Neutrophil (primary cell): Measurements from ENCODE around the gene MOB4.

Source experiments
- H3K27ac ChIP-seq: fragments of 200-600 bp; sonication (generic); 2 replicates; pipeline ENCODE4 v1.5.1; 2016; ENCODE audit warnings: mild to moderate bottlenecking, moderate library complexity
- H3K27me3 ChIP-seq: fragments of 200-600 bp; sonication (generic); 2 replicates; pipeline ENCODE4 v1.6.0; 2016; ENCODE audit warnings: mild to moderate bottlenecking
- H3K36me3 ChIP-seq: fragments of 200-600 bp; sonication (generic); 2 replicates; pipeline ENCODE4 v1.5.1; 2017
- H3K4me1 ChIP-seq, 2 experiments: fragments of 200-600 bp in 1 of 2; sonication (generic) in 1 of 2; 1 replicate in 1 of 2; 2 replicates in 1 of 2; pipeline versions ENCODE4 v1.5.1 to v1.6.1; 2013 to 2016; ENCODE audit warnings: low read depth in 1 of 2, low read length in 1 of 2, mild to moderate bottlenecking in 1 of 2, moderate library complexity in 1 of 2; ENCODE audit not compliant: control insufficient read depth in 1 of 2, insufficient read depth in 1 of 2
- H3K4me3 ChIP-seq, 2 experiments: fragments of 200-600 bp in 1 of 2; sonication (generic) in 1 of 2; 1 replicate in 1 of 2; 2 replicates in 1 of 2; pipeline ENCODE4 v1.5.1; 2013 to 2016; ENCODE audit warnings: low read depth in 1 of 2, low read length in 1 of 2, mild to moderate bottlenecking in 1 of 2, moderate library complexity in 1 of 2
- H3K9me3 ChIP-seq: fragments of 200-600 bp; sonication (generic); 2 replicates; pipeline ENCODE4 v1.5.1; 2016
- TF ChIP-seq, protein P1 (sequence below): fragments of 200-600 bp; sonication (generic); IDR thresholded peaks from 2 replicates; pipeline ENCODE4 v1.5.1; 2016; ENCODE audit warnings: antibody characterized with exemption

MOB4 gene

GRCh38 chr2:197558393-197558792, 42.5 kb downstream of the MOB4 start:
- no peak overlapping the region for H3K27ac ChIP-seq
- TF ChIP-seq, protein P1, sequence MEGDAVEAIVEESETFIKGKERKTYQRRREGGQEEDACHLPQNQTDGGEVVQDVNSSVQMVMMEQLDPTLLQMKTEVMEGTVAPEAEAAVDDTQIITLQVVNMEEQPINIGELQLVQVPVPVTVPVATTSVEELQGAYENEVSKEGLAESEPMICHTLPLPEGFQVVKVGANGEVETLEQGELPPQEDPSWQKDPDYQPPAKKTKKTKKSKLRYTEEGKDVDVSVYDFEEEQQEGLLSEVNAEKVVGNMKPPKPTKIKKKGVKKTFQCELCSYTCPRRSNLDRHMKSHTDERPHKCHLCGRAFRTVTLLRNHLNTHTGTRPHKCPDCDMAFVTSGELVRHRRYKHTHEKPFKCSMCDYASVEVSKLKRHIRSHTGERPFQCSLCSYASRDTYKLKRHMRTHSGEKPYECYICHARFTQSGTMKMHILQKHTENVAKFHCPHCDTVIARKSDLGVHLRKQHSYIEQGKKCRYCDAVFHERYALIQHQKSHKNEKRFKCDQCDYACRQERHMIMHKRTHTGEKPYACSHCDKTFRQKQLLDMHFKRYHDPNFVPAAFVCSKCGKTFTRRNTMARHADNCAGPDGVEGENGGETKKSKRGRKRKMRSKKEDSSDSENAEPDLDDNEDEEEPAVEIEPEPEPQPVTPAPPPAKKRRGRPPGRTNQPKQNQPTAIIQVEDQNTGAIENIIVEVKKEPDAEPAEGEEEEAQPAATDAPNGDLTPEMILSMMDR = no peak
- H3K9me3 ChIP-seq = no peaks in the 10 kb centered on the region
- H3K4me3 ChIP-seq = no peak overlapping the region
- peaks cover 9 to 13% of the 10 kb centered on the region in 2 experiments for H3K4me1 ChIP-seq
- H3K36me3 ChIP-seq = peaks cover 30% of the 10 kb centered on the region
- H3K27me3 ChIP-seq = no peaks in the 10 kb centered on the region

- Histone ChIP-seq H3K4me3 (no peak overlapping the region), H3K36me3 (peaks cover 17% of the 10 kb centered on the region), H3K4me1 (peaks cover 9 to 13% of the 10 kb centered on the region in 2 experiments), H3K9me3 (no peaks in the 10 kb centered on the region), H3K27me3 (no peaks in the 10 kb centered on the region), H3K27ac (no peak overlapping the region)
- TF ChIP-seq, protein P1 = no peak
Observed at GRCh38 chr2:197559681-197560080, 43.8 kb downstream of the MOB4 start.

DNA sequence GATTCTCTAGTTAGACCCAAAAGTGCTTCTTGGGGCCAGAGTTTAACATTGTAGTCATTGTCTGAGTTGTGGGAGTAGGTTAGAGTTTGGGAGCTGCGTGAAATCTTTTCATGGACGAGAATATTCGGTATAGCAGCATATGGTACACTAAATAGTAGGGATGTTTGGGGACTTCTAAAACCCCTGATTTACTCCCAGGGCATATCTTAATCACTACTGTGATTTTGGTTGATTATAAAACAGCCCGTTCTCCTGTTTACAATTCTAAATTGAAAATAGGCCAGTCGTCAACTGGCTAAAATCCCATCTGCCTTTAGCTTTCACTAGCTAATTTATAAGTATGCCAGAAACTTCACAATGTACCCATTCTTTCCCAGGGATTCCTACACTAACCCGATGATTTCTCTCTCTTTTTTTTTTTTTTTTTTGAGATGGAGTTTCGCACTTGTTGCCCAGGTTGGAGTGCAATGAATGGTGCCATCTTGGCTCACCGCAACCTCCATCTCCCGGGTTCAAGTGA, 44.3 kb downstream of the MOB4 start:
- peaks cover 16% of the 10 kb centered on the region for H3K36me3 ChIP-seq
- TF ChIP-seq, protein P1 = no peak
- no peaks in the 10 kb centered on the region for H3K9me3 ChIP-seq
- no peak overlapping the region for H3K27ac ChIP-seq
- H3K4me3 ChIP-seq = no peak overlapping the region
- H3K27me3 ChIP-seq = no peaks in the 10 kb centered on the region
- H3K4me1 ChIP-seq = peaks cover 9 to 13% of the 10 kb centered on the region in 2 experiments

DNA sequence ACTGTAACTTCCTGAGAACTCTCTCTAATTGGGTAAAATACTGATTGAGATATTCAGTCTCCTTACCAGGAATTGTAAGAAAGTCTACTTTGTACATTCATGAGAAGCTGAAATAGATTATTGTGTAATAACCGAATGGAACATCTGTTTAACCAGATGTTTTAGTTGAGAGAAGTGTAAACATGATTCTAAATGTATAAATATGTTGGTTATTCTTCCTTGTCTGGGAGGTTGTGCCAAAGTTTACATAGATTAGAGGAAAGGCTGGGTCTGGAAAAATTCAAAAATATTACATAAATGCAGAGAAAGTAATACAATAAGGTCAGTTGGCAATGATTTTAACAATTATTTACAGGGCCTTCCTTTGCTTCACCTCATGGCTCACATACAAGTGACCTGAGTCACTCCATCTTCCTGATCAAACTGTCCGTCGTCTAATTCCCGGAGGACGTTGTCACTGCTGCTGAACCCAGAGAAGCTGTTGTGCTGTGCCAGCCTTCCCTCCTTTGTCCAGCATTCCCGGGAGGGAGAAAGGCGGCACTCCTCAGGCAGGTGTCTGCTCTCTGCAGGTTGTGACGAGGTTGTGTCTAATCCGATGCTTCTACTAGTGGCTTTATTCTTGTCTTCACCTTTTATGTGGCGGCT, 55.9 kb downstream of the MOB4 start:
- H3K27me3 ChIP-seq = no peaks in the 10 kb centered on the region
- no peak overlapping the region for H3K27ac ChIP-seq
- no peak overlapping the region for H3K4me3 ChIP-seq
- H3K36me3 ChIP-seq = peaks cover 11% of the 10 kb centered on the region
- TF ChIP-seq, protein P1 = no peak
- H3K9me3 ChIP-seq = no peaks in the 10 kb centered on the region
- H3K4me1 ChIP-seq = peaks cover 10 to 13% of the 10 kb centered on the region in 2 experiments

- Histone ChIP-seq H3K27me3 (no peaks in the 10 kb centered on the region), H3K4me1 (peaks cover 23 to 27% of the 10 kb centered on the region in 2 experiments), H3K4me3 (no peak overlapping the region), H3K9me3 (no peaks in the 10 kb centered on the region), H3K36me3 (peaks cover under 1% of the 10 kb centered on the region), H3K27ac (no peak overlapping the region)
- TF ChIP-seq, protein P1 = no peak
Observed at GRCh38 chr2:197573608-197574007, 57.7 kb downstream of the MOB4 start.
